ENCODE measurements around the gene SUN5. TPM values are rescaled to one million over a fixed set of nuclear protein-coding genes. Genes with fewer than 3 reads are reported as not detected.

Gene SUN5
- total RNA-seq, 4 donors from 2014 or later, result not detected

DNA sequence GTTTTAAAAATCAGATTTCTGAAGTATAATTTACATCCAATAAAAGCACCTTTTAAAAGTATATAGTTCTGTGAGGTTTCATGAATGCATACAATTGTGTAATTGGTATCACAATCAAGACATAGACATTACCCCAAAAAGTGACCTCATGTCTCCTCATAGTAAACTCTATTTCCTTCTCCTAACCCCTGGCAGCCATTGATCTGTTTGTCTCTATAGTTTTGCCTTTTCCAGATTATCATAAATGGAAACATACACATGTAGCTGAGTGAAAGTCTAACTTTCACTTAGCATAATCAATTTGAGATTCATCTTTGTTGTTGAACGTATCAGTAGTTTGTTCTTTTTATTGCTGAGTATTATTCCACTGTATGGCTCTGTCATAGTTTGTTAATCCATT lies 57.6 kb downstream of the SUN5 start:
- Histone ChIP-seq H3K9me3 (no peaks in the 10 kb centered on the region), H3K4me3 (no peak overlapping the region), H3K36me3 (no peaks in the 10 kb centered on the region), H3K27me3 (peaks cover 0 to 23% (median 11%) of the 10 kb centered on the region in 3 donors), H3K4me1 (no peaks in the 10 kb centered on the region), H3K27ac (no peak overlapping the region)
- in situ Hi-C loops (cut with MboI; ENCODE audit: low sequenced_read_pairs in 4 of 4) (no loop called here), intact Hi-C loops (cut with DNase I; ENCODE audit: low total_unique reads) (loop anchor here (5.0 kb wide), 1 partner anchor 154 kb away; no protein-coding TSS in a partner anchor)
- TF ChIP-seq, protein P1, sequence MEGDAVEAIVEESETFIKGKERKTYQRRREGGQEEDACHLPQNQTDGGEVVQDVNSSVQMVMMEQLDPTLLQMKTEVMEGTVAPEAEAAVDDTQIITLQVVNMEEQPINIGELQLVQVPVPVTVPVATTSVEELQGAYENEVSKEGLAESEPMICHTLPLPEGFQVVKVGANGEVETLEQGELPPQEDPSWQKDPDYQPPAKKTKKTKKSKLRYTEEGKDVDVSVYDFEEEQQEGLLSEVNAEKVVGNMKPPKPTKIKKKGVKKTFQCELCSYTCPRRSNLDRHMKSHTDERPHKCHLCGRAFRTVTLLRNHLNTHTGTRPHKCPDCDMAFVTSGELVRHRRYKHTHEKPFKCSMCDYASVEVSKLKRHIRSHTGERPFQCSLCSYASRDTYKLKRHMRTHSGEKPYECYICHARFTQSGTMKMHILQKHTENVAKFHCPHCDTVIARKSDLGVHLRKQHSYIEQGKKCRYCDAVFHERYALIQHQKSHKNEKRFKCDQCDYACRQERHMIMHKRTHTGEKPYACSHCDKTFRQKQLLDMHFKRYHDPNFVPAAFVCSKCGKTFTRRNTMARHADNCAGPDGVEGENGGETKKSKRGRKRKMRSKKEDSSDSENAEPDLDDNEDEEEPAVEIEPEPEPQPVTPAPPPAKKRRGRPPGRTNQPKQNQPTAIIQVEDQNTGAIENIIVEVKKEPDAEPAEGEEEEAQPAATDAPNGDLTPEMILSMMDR (IDR thresholded peaks at IDR 0.05 in 4 of 5, conservative IDR thresholded peaks at IDR 0.05 in 1 of 5), result no peak
- TF ChIP-seq POLR2A (IDR thresholded peaks at IDR 0.05), result no peak
- no peak for DNase-seq
- ATAC-seq, result no peak

GRCh38 chr20:32945710-32946221 lies 58.5 kb downstream of the SUN5 start:
- no peak for TF ChIP-seq POLR2A (IDR thresholded peaks at IDR 0.05)
- TF ChIP-seq, protein P1 (IDR thresholded peaks at IDR 0.05 in 4 of 5, conservative IDR thresholded peaks at IDR 0.05 in 1 of 5), result peak in 1 of 5 experiments; percentile 35
- Histone ChIP-seq H3K27ac (no peak overlapping the region), H3K9me3 (no peaks in the 10 kb centered on the region), H3K27me3 (peaks cover 0 to 20% (median 12%) of the 10 kb centered on the region in 3 donors), H3K4me1 (no peaks in the 10 kb centered on the region), H3K4me3 (no peak overlapping the region), H3K36me3 (no peaks in the 10 kb centered on the region)
- intact Hi-C loops (cut with DNase I; ENCODE audit: low total_unique reads) (loop anchor here (5.0 kb wide), 1 partner anchor 153 kb away; no protein-coding TSS in a partner anchor), in situ Hi-C loops (cut with MboI; ENCODE audit: low sequenced_read_pairs in 4 of 4) (no loop called here)
- ATAC-seq, result no peak
- DNase-seq, result no peak

- Histone ChIP-seq H3K9me3 (no peaks in the 10 kb centered on the region), H3K4me3 (no peak overlapping the region), H3K27me3 (peaks cover 0 to 12% (median 11%) of the 10 kb centered on the region in 3 donors), H3K4me1 (no peaks in the 10 kb centered on the region), H3K27ac (no peak overlapping the region), H3K36me3 (no peaks in the 10 kb centered on the region)
- DNase-seq, result no peak
- intact Hi-C loops (cut with DNase I; ENCODE audit: low total_unique reads) (no loop called here), in situ Hi-C loops (cut with MboI; ENCODE audit: low sequenced_read_pairs in 4 of 4) (no loop called here)
- no peak for ATAC-seq
- no peak for TF ChIP-seq POLR2A (IDR thresholded peaks at IDR 0.05)
- TF ChIP-seq, protein P1 (IDR thresholded peaks at IDR 0.05 in 4 of 5, conservative IDR thresholded peaks at IDR 0.05 in 1 of 5), result no peak
Measured at GRCh38 chr20:32943490-32944052, 60.7 kb downstream of the SUN5 start.

GRCh38 chr20:32941155-32941885 lies 62.9 kb downstream of the SUN5 start:
- Histone ChIP-seq H3K36me3 (no peaks in the 10 kb centered on the region), H3K9me3 (peaks cover 0 to 4% (median 0%) of the 10 kb centered on the region in 3 donors), H3K4me1 (no peaks in the 10 kb centered on the region), H3K27me3 (peaks cover 0 to 3% (median 0%) of the 10 kb centered on the region in 3 donors), H3K27ac (no peak overlapping the region), H3K4me3 (no peak overlapping the region)
- no peak for DNase-seq
- TF ChIP-seq POLR2A (IDR thresholded peaks at IDR 0.05), result no peak
- TF ChIP-seq, protein P1 (IDR thresholded peaks at IDR 0.05 in 4 of 5, conservative IDR thresholded peaks at IDR 0.05 in 1 of 5), result no peak
- ATAC-seq, result no peak
- intact Hi-C loops (cut with DNase I; ENCODE audit: low total_unique reads) (no loop called here), in situ Hi-C loops (cut with MboI; ENCODE audit: low sequenced_read_pairs in 4 of 4) (no loop called here)
